Measurements from ENCODE around the gene SRPX.

SRPX gene

GRCh38 chrX:38102240-38102639, 118.4 kb downstream of the SRPX start:
- H3K4me3 ChIP-seq = no peak overlapping the region
- DNase-seq (ENCODE audit: low read depth, low spot score) = no peak
- no peak overlapping the region for H3K27ac ChIP-seq
- H3K9me3 ChIP-seq (ENCODE audit: low read depth, low read length) = no peaks in the 10 kb centered on the region
- no peak for TF ChIP-seq POLR2AphosphoS5 (IDR thresholded peaks at IDR 0.05; ENCODE audit: borderline replicate concordance, low read depth, low read length)
- TF ChIP-seq FOXP2 (optimal IDR thresholded peaks at IDR 0.05; ENCODE audit: control extremely low read depth, extremely low read length, insufficient read depth) = no peak
- TF ChIP-seq EZH2 (IDR thresholded peaks at IDR 0.05) = no peak
- no peaks in the 10 kb centered on the region for H3K36me3 ChIP-seq (ENCODE audit: insufficient read depth, low read length)
- H3K9ac ChIP-seq (ENCODE audit: insufficient read length) = no peak overlapping the region

- H3K27ac ChIP-seq = no peak overlapping the region
- TF ChIP-seq EZH2 (IDR thresholded peaks at IDR 0.05) = no peak
- no peak for TF ChIP-seq POLR2AphosphoS5 (IDR thresholded peaks at IDR 0.05; ENCODE audit: borderline replicate concordance, low read depth, low read length)
- no peak for TF ChIP-seq FOXP2 (optimal IDR thresholded peaks at IDR 0.05; ENCODE audit: control extremely low read depth, extremely low read length, insufficient read depth)
- H3K9me3 ChIP-seq (ENCODE audit: low read depth, low read length) = no peaks in the 10 kb centered on the region
Observed at GRCh38 chrX:38099688-38100087, 121.0 kb downstream of the SRPX start.

More at GRCh38 chrX:38099688-38100087, 121.0 kb downstream of the SRPX start:
- H3K36me3 ChIP-seq (ENCODE audit: insufficient read depth, low read length) = no peaks in the 10 kb centered on the region
- no peak overlapping the region for H3K9ac ChIP-seq (ENCODE audit: insufficient read length)
- DNase-seq (ENCODE audit: low read depth, low spot score) = no peak
- H3K4me3 ChIP-seq = no peak overlapping the region

Data from SK-N-MC (cell line).